Measurements from ENCODE around the gene CXCR4.

GRCh38 chr2:136065384-136065783 lies 52.6 kb downstream of the CXCR4 start:
- no peak for TF ChIP-seq CTCF (IDR thresholded peaks at IDR 0.05; ENCODE audit: borderline replicate concordance, extremely low read depth, low read length, poor library complexity, severe bottlenecking)
- TF ChIP-seq EZH2 (IDR thresholded peaks at IDR 0.05; ENCODE audit: borderline replicate concordance, low read depth, low read length, severe bottlenecking), result no peak

All from DND-41 (cell line).